ENCODE measurements around the gene NIPSNAP2. TPM values are rescaled to one million over a fixed set of nuclear protein-coding genes. Genes with fewer than 3 reads are reported as not detected.
"Not testable (repeated sequence)": the region's sequence is repeated elsewhere in the genome, so short reads cannot be mapped to it uniquely, and the experiment has no call there.

The NIPSNAP2 gene
- total and polyA plus RNA-seq, 7 donors, result 119 to 302 (median 260) TPM

DNA sequence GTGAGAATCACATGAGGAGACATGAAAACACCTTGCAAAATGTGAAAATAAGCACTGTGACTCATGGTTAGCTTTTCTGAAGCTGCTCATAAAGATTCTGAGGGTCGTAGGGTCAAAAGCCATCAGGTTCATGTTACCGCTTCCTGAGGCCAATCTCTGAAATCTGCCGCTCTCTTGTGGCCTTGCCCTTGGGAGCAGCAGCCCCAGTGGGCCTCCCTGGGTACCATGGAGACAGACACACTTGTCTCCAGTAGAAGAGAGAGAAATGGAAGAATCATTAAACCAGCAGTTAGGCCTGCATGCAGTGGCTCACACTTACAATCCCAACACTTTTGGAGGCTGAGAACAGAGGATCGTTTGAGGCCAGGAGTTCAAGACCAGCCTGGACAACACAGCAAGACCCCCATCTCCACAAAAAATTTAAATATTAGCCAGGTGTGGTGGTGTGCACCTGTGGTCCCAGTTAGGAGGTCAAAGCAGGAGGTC, 42.8 kb downstream of the NIPSNAP2 start:
- WGBS, 3 donors, result 89 to 96% (median 91%) methylated on average over 4 of the region's 4 CpGs
- Histone ChIP-seq H3K27ac (no peak overlapping the region), H3K27me3 (ENCODE audit: insufficient read depth in 3 of 3, low read length in 2 of 3) (no peaks in the 10 kb centered on the region), H3K4me3 (no peak overlapping the region), H3K9me3 (no peaks in the 10 kb centered on the region), H3K36me3 (ENCODE audit: insufficient read depth in 1 of 2, low read depth in 1 of 2) (peaks cover 0 to 7% of the 10 kb centered on the region in 2 donors), H3K4me1 (no peaks in the 10 kb centered on the region)
- ATAC-seq (no peak), DNase-seq (no peak)
- TF ChIP-seq, protein P1, sequence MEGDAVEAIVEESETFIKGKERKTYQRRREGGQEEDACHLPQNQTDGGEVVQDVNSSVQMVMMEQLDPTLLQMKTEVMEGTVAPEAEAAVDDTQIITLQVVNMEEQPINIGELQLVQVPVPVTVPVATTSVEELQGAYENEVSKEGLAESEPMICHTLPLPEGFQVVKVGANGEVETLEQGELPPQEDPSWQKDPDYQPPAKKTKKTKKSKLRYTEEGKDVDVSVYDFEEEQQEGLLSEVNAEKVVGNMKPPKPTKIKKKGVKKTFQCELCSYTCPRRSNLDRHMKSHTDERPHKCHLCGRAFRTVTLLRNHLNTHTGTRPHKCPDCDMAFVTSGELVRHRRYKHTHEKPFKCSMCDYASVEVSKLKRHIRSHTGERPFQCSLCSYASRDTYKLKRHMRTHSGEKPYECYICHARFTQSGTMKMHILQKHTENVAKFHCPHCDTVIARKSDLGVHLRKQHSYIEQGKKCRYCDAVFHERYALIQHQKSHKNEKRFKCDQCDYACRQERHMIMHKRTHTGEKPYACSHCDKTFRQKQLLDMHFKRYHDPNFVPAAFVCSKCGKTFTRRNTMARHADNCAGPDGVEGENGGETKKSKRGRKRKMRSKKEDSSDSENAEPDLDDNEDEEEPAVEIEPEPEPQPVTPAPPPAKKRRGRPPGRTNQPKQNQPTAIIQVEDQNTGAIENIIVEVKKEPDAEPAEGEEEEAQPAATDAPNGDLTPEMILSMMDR (IDR thresholded peaks at IDR 0.05), result no peak
- intact Hi-C loops (cut with DNase I), result no loop called here

DNA sequence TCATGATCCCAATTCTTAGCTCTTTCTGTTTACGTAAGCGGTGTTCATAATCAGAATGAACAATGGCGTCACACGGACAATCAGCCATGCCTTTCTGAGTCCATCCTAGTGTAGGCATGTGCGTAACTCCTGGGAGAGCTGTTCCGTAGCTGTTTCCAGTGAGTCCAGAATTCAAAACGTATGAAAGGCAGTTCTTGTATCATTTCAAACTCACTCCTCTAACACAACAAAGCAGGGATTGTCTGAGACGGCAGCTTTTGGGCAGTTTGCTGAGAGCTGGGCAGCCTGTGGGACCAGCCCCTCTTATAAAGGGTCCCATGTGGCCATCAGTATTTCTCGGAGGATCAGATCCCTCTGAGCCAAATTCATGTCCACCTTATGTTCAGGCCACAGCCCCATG, 43.5 kb downstream of the NIPSNAP2 start:
- Histone ChIP-seq H3K36me3 (ENCODE audit: insufficient read depth in 1 of 2, low read depth in 1 of 2) (peaks cover 0 to 7% of the 10 kb centered on the region in 2 donors), H3K9me3 (no peaks in the 10 kb centered on the region), H3K4me3 (no peak overlapping the region), H3K27ac (no peak overlapping the region), H3K27me3 (ENCODE audit: insufficient read depth in 3 of 3, low read length in 2 of 3) (no peaks in the 10 kb centered on the region), H3K4me1 (no peaks in the 10 kb centered on the region)
- DNase-seq (no peak), ATAC-seq (no peak)
- TF ChIP-seq, protein P1 (IDR thresholded peaks at IDR 0.05), result no peak
- intact Hi-C loops (cut with DNase I), result no loop called here
- 71 to 75% (median 72%) methylated on average over 9 of the region's 9 CpGs for WGBS, 3 donors

DNA sequence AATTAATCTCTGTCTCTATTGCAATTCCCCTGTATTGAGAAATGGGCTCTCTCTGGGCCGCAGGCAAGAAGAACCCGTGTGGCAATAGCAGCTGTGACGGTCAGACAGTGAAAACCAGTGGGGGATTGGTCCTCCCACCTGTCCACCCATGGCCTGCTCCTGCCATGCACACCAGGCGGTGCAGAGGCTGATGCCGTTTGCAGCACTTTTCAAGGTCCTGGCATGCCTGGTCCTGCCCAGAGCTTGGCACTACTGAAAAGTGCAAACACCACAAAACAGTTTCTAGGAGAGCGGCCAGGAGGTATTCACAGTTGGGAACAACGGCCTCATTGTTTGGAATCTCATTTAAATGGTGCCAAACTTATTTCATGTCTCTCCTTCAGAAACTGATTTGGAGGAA, 45.3 kb downstream of the NIPSNAP2 start:
- DNase-seq, result peak in 1 of 2 donors; percentile 30
- Histone ChIP-seq H3K9me3 (no peaks in the 10 kb centered on the region), H3K4me1 (no peaks in the 10 kb centered on the region), H3K4me3 (no peak overlapping the region), H3K36me3 (ENCODE audit: insufficient read depth in 1 of 2, low read depth in 1 of 2) (peaks cover 0 to 25% of the 10 kb centered on the region in 2 donors), H3K27ac (no peak overlapping the region), H3K27me3 (ENCODE audit: insufficient read depth in 3 of 3, low read length in 2 of 3) (no peaks in the 10 kb centered on the region)
- TF ChIP-seq, protein P1 (IDR thresholded peaks at IDR 0.05), result no peak
- 26 to 41% (median 36%) methylated on average over 7 of the region's 7 CpGs for WGBS, 3 donors
- ATAC-seq, result peak; percentile 70 to 92 (median 84)
- intact Hi-C loops (cut with DNase I), result no loop called here

DNA sequence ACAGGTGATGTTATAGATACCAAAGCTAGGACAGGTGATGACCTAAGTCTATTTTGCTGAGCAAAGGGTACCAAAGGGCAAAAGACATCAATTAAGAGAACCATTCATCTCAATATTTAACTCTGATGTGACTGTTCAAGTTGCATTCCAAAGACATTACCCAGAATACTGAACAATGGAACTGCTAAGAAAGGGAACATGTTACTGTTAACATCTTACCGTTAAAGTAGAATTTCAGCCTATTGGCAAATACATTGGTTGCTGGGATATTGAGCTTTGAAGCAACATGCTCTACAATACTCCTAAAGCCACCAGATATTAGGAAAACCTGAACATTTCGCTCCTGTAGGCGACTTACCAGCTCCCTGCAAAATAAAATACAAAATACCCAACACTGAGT, 52.6 kb downstream of the NIPSNAP2 start:
- WGBS, 3 donors, result 87 to 95% (median 95%) methylated on average over 3 of the region's 3 CpGs
- not testable (repeated sequence) for ATAC-seq
- peaks cover 0 to 67% of the 10 kb centered on the region in 2 donors for H3K36me3 ChIP-seq (ENCODE audit: insufficient read depth in 1 of 2, low read depth in 1 of 2)

DNA sequence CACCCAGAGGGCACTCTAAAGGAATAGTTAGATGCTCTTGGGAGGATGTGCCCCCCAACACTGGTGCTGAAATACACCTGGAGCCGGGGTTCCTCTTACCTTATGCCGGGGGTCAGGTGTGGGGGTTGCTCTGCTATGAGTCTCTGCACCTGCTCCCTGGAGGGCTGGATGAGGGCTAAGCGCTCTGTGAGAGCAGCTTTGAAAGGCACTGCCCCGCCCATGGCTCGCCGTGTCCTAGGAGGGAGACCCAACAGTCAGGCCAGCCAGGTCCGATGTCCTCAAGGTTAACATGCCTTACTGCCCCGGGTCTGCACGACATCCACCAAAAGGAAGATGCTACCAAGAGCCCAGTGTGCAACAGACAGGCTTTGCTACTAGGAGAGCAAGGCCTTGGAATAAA, 55.1 kb downstream of the NIPSNAP2 start:
- H3K9me3 ChIP-seq, result no peaks in the 10 kb centered on the region
- no peak overlapping the region for H3K27ac ChIP-seq
- intact Hi-C loops (cut with DNase I), result no loop called here
- no peak overlapping the region for H3K4me3 ChIP-seq
- H3K4me1 ChIP-seq, result no peaks in the 10 kb centered on the region
- WGBS, 3 donors, result 74 to 82% (median 78%) methylated on average over 9 of the region's 9 CpGs
- no peaks in the 10 kb centered on the region for H3K27me3 ChIP-seq (ENCODE audit: insufficient read depth in 3 of 3, low read length in 2 of 3)
- TF ChIP-seq, protein P1 (IDR thresholded peaks at IDR 0.05), result no peak
- ATAC-seq (no peak), DNase-seq (no peak)
- H3K36me3 ChIP-seq (ENCODE audit: insufficient read depth in 1 of 2, low read depth in 1 of 2), result peaks cover 0 to 51% of the 10 kb centered on the region in 2 donors

More for the DNA sequence above, 52.6 kb downstream of the NIPSNAP2 start:
- H3K4me3 ChIP-seq; H3K9me3 ChIP-seq; H3K4me1 ChIP-seq; H3K27me3 ChIP-seq (ENCODE audit: insufficient read depth in 3 of 3, low read length in 2 of 3); H3K27ac ChIP-seq; DNase-seq; intact Hi-C loops (cut with DNase I): not testable (repeated sequence)

Data from psoas muscle (tissue), 8 donors.